ENCODE data around the gene C1QL1. TPM values are rescaled to one million over a fixed set of nuclear protein-coding genes. Genes with fewer than 3 reads are reported as not detected.

C1QL1 gene
- total RNA-seq, 1 donor from 2014 or later = not detected

GRCh38 chr17:44976206-44976605 is 8.1 kb upstream of the C1QL1 start:
- no peak overlapping the region for H3K9ac ChIP-seq
- H3F3A ChIP-seq (ENCODE audit: low read depth) = peaks cover 15% of the 10 kb centered on the region
- Mint-ChIP-seq H3K4me3 (no peak overlapping the region), H3K36me3 (no peaks in the 10 kb centered on the region), H3K27ac (no peak overlapping the region), H3K4me1 (peaks cover 37% of the 10 kb centered on the region), H3K27me3 (ENCODE audit: insufficient read depth, low read depth) (peaks cover 25% of the 10 kb centered on the region), H3K9me3 (no peaks in the 10 kb centered on the region)
- H4K20me1 ChIP-seq (ENCODE audit: low read depth) = no peaks in the 10 kb centered on the region
- no peaks in the 10 kb centered on the region for H3K9me3 ChIP-seq (ENCODE audit: low read depth)
- peaks cover 21% of the 10 kb centered on the region for H3K27me3 ChIP-seq
- no peak for DNase-seq (ENCODE audit: low spot score)
- H3K27ac ChIP-seq = no peak overlapping the region
- no peaks in the 10 kb centered on the region for H3K79me2 ChIP-seq (ENCODE audit: low read depth)
- no peak overlapping the region for H3K4me3 ChIP-seq
- H3K4me2 ChIP-seq = no peak overlapping the region
- no peaks in the 10 kb centered on the region for H3K36me3 ChIP-seq
- TF ChIP-seq EZH2phosphoT487 (IDR thresholded peaks at IDR 0.05) (no peak), CTCF (IDR thresholded peaks at IDR 0.05) (no peak), EZH2 (IDR thresholded peaks at IDR 0.05) (no peak)
- peaks cover 28% of the 10 kb centered on the region for H3K4me1 ChIP-seq
- no peak overlapping the region for H2AFZ ChIP-seq (replicated peaks)

- H4K20me1 ChIP-seq (ENCODE audit: low read depth) = no peaks in the 10 kb centered on the region
- Mint-ChIP-seq H3K27me3 (ENCODE audit: insufficient read depth, low read depth) (peaks cover 39% of the 10 kb centered on the region), H3K4me1 (peaks cover 32% of the 10 kb centered on the region)
Observed at GRCh38 chr17:44972953-44973352, 4.8 kb upstream of the C1QL1 start.

GRCh38 chr17:44971776-44972483 is 3.8 kb upstream of the C1QL1 start:
- Histone ChIP-seq H3K4me1 (peaks cover 27% of the 10 kb centered on the region), H3F3A (ENCODE audit: low read depth) (peaks cover 50% of the 10 kb centered on the region), H3K4me2 (peak overlapping the region; percentile 2), H3K27me3 (peaks cover 60% of the 10 kb centered on the region), H3K27ac (no peak overlapping the region), H2AFZ (replicated peaks) (no peak overlapping the region), H3K9ac (no peak overlapping the region), H4K20me1 (ENCODE audit: low read depth) (peaks cover 5% of the 10 kb centered on the region), H3K79me2 (ENCODE audit: low read depth) (no peaks in the 10 kb centered on the region), H3K36me3 (no peaks in the 10 kb centered on the region), H3K4me3 (no peak overlapping the region), H3K9me3 (ENCODE audit: low read depth) (no peaks in the 10 kb centered on the region)
- no peak for TF ChIP-seq EZH2phosphoT487 (IDR thresholded peaks at IDR 0.05)
- TF ChIP-seq CTCF (IDR thresholded peaks at IDR 0.05) = no peak
- TF ChIP-seq EZH2 (IDR thresholded peaks at IDR 0.05) = no peak
- peak overlapping the region; percentile 3 for H3K4me3 Mint-ChIP-seq
- no peaks in the 10 kb centered on the region for H3K36me3 Mint-ChIP-seq
- DNase-seq (ENCODE audit: low spot score) = no peak
- H3K27ac Mint-ChIP-seq = no peak overlapping the region
- no peaks in the 10 kb centered on the region for H3K9me3 Mint-ChIP-seq
- H3K27me3 Mint-ChIP-seq (ENCODE audit: insufficient read depth, low read depth) = peaks cover 43% of the 10 kb centered on the region
- peaks cover 25% of the 10 kb centered on the region for H3K4me1 Mint-ChIP-seq

More at GRCh38 chr17:44972953-44973352, 4.8 kb upstream of the C1QL1 start:
- Histone ChIP-seq H3K36me3 (no peaks in the 10 kb centered on the region), H3K27ac (no peak overlapping the region), H3K4me2 (no peak overlapping the region), H3K4me1 (peaks cover 32% of the 10 kb centered on the region), H3K27me3 (peaks cover 50% of the 10 kb centered on the region), H2AFZ (replicated peaks) (no peak overlapping the region), H3K4me3 (no peak overlapping the region), H3F3A (ENCODE audit: low read depth) (peaks cover 44% of the 10 kb centered on the region), H3K9ac (no peak overlapping the region), H3K9me3 (ENCODE audit: low read depth) (no peaks in the 10 kb centered on the region), H3K79me2 (ENCODE audit: low read depth) (no peaks in the 10 kb centered on the region)
- no peaks in the 10 kb centered on the region for H3K36me3 Mint-ChIP-seq
- no peak overlapping the region for H3K27ac Mint-ChIP-seq
- H3K4me3 Mint-ChIP-seq = no peak overlapping the region
- no peak for TF ChIP-seq EZH2phosphoT487 (IDR thresholded peaks at IDR 0.05)
- TF ChIP-seq CTCF (IDR thresholded peaks at IDR 0.05) = no peak
- TF ChIP-seq EZH2 (IDR thresholded peaks at IDR 0.05) = no peak
- no peaks in the 10 kb centered on the region for H3K9me3 Mint-ChIP-seq
- DNase-seq (ENCODE audit: low spot score) = no peak

Data from neural progenitor cell (in vitro differentiated cells).